Activated naive CD4-positive, alpha-beta T cell treated with anti-CD3 and anti-CD28 coated beads for 36 hours (primary cell): ENCODE data around the gene JUND. TPM values are rescaled to one million over a fixed set of nuclear protein-coding genes. Genes with fewer than 3 reads are reported as not detected.

Experiments
- CTCF ChIA-PET: fragments of 350-600 bp; sonication (Branson Sonifier 250); formaldehyde crosslinking; loops from one replicate; lab custom pipeline; 2021; ENCODE audit warnings: antibody characterized with exemption; lab: Charles Lee
- DNase-seq: peaks from one replicate; pipeline ENCODE4 v3.0.0-alpha.2; 2020
- H3K27ac Mint-ChIP-seq: one replicate; pipeline ENCODE4 v1.8.0; 2021; ENCODE audit warnings: mild to moderate bottlenecking, mixed read lengths
- H3K27me3 Mint-ChIP-seq: one replicate; pipeline ENCODE4 v1.8.0; 2021; ENCODE audit warnings: low read depth, mixed read lengths
- H3K36me3 Mint-ChIP-seq: one replicate; pipeline ENCODE4 v1.8.0; 2021; ENCODE audit warnings: low read depth, mixed read lengths
- H3K4me1 Mint-ChIP-seq: one replicate; pipeline ENCODE4 v1.8.0; 2021; ENCODE audit warnings: low read depth, mixed read lengths
- H3K4me3 Mint-ChIP-seq: one replicate; pipeline ENCODE4 v1.8.0; 2021; ENCODE audit warnings: mild to moderate bottlenecking, moderate library complexity, mixed read lengths
- H3K9me3 Mint-ChIP-seq: one replicate; pipeline ENCODE4 v1.8.0; 2021; ENCODE audit warnings: mixed read lengths
- intact Hi-C: fragments of 100-400 bp; cut with micrococcal nuclease; formaldehyde crosslinking; loops from one replicate; pipeline ENCODE4 v1.15.1; 2023
- total RNA-seq, 2 experiments: library from RNA; stranded (reverse); gene quantifications; one replicate each; pipeline ENCODE4 v1.2.3, GENCODE V29; 2021

Gene JUND
- total RNA-seq, 2 experiments from 2014 or later, result 87.9 to 105 TPM

GRCh38 chr19:18263324-18264136 is 17.9 kb downstream of the JUND start:
- no peak for DNase-seq

GRCh38 chr19:18262917-18263316 is 18.5 kb downstream of the JUND start:
- Mint-ChIP-seq H3K4me3 (no peak overlapping the region), H3K27ac (no peak overlapping the region), H3K4me1 (no peaks in the 10 kb centered on the region), H3K36me3 (no peaks in the 10 kb centered on the region), H3K9me3 (no peaks in the 10 kb centered on the region), H3K27me3 (no peaks in the 10 kb centered on the region)
- CTCF ChIA-PET, result interaction anchor here (1.0 to 3.5 kb wide), 6 partner anchors 9 to 150 kb away, joined by 3 to 13 read pairs (median 4); no protein-coding TSS in a partner anchor
- intact Hi-C loops, result no loop called here
- no peak for DNase-seq

More at GRCh38 chr19:18263324-18264136, 17.9 kb downstream of the JUND start:
- H3K27ac Mint-ChIP-seq, result no peak overlapping the region
- H3K4me1 Mint-ChIP-seq, result no peaks in the 10 kb centered on the region
- CTCF ChIA-PET, result interaction anchor here (1.0 to 3.5 kb wide), 6 partner anchors 9 to 151 kb away, joined by 3 to 13 read pairs (median 4); no protein-coding TSS in a partner anchor
- H3K4me3 Mint-ChIP-seq, result no peak overlapping the region
- intact Hi-C loops, result no loop called here
- no peaks in the 10 kb centered on the region for H3K9me3 Mint-ChIP-seq
- H3K36me3 Mint-ChIP-seq, result no peaks in the 10 kb centered on the region
- no peaks in the 10 kb centered on the region for H3K27me3 Mint-ChIP-seq

GRCh38 chr19:18262144-18262543 is 19.3 kb downstream of the JUND start:
- H3K9me3 Mint-ChIP-seq, result no peaks in the 10 kb centered on the region
- CTCF ChIA-PET, result interaction anchor here (0.6 to 3.5 kb wide), 6 partner anchors 10 to 149 kb away, joined by 3 to 13 read pairs (median 4); no protein-coding TSS in a partner anchor
- intact Hi-C loops, result no loop called here
- H3K27ac Mint-ChIP-seq, result no peak overlapping the region
- no peak for DNase-seq
- no peaks in the 10 kb centered on the region for H3K4me1 Mint-ChIP-seq
- H3K27me3 Mint-ChIP-seq, result no peaks in the 10 kb centered on the region
- no peaks in the 10 kb centered on the region for H3K36me3 Mint-ChIP-seq
- no peak overlapping the region for H3K4me3 Mint-ChIP-seq

GRCh38 chr19:18261474-18261873 is 19.9 kb downstream of the JUND start:
- CTCF ChIA-PET, result interaction anchor here (0.6 to 3.5 kb wide), 6 partner anchors 9 to 67 kb away, joined by 3 to 13 read pairs (median 4); no protein-coding TSS in a partner anchor
- no peaks in the 10 kb centered on the region for H3K4me1 Mint-ChIP-seq
- DNase-seq, result no peak
- H3K27me3 Mint-ChIP-seq, result no peaks in the 10 kb centered on the region
- no peak overlapping the region for H3K27ac Mint-ChIP-seq
- no peak overlapping the region for H3K4me3 Mint-ChIP-seq
- no peaks in the 10 kb centered on the region for H3K36me3 Mint-ChIP-seq
- no peaks in the 10 kb centered on the region for H3K9me3 Mint-ChIP-seq
- intact Hi-C loops, result no loop called here

GRCh38 chr19:18259893-18260292 is 21.5 kb downstream of the JUND start:
- CTCF ChIA-PET, result interaction anchor here (1.2 to 1.7 kb wide), 2 partner anchors 19 to 69 kb away, joined by 5 to 6 read pairs; no protein-coding TSS in a partner anchor
- intact Hi-C loops, result no loop called here
- Mint-ChIP-seq H3K4me1 (no peaks in the 10 kb centered on the region), H3K36me3 (no peaks in the 10 kb centered on the region), H3K4me3 (no peak overlapping the region), H3K27me3 (peaks cover 3% of the 10 kb centered on the region), H3K27ac (no peak overlapping the region), H3K9me3 (no peaks in the 10 kb centered on the region)
- DNase-seq, result no peak

- H3K4me1 Mint-ChIP-seq, result no peaks in the 10 kb centered on the region
- no peak overlapping the region for H3K27ac Mint-ChIP-seq
- no peak overlapping the region for H3K4me3 Mint-ChIP-seq
- H3K27me3 Mint-ChIP-seq, result peaks cover 13% of the 10 kb centered on the region
- no peaks in the 10 kb centered on the region for H3K9me3 Mint-ChIP-seq
- CTCF ChIA-PET, result interaction anchor here (1.6 to 1.8 kb wide), 2 partner anchors 21 to 71 kb away, joined by 3 to 8 read pairs; no protein-coding TSS in a partner anchor
- no peak for DNase-seq
- no peaks in the 10 kb centered on the region for H3K36me3 Mint-ChIP-seq
- intact Hi-C loops, result no loop called here
Observed at GRCh38 chr19:18257503-18258470, 23.6 kb downstream of the JUND start.

GRCh38 chr19:18254546-18255503 is 26.6 kb downstream of the JUND start:
- Mint-ChIP-seq H3K4me1 (peaks cover 2% of the 10 kb centered on the region), H3K36me3 (no peaks in the 10 kb centered on the region), H3K27me3 (peaks cover 23% of the 10 kb centered on the region), H3K4me3 (no peak overlapping the region), H3K9me3 (no peaks in the 10 kb centered on the region), H3K27ac (no peak overlapping the region)
- CTCF ChIA-PET, result interaction anchor here (0.6 to 6.3 kb wide), 14 partner anchors 8 to 317 kb away, joined by 3 to 117 read pairs (median 4); partner anchors contain the start of gene RAB3A
- intact Hi-C loops, result no loop called here
- no peak for DNase-seq

GRCh38 chr19:18253716-18254115 is 27.7 kb downstream of the JUND start:
- Mint-ChIP-seq H3K4me1 (peaks cover 2% of the 10 kb centered on the region), H3K27me3 (peaks cover 23% of the 10 kb centered on the region), H3K9me3 (no peaks in the 10 kb centered on the region), H3K4me3 (no peak overlapping the region), H3K27ac (no peak overlapping the region), H3K36me3 (no peaks in the 10 kb centered on the region)
- intact Hi-C loops, result loop anchor here (2.0 kb wide), 1 partner anchor 191 kb away; no protein-coding TSS in a partner anchor
- no peak for DNase-seq
- CTCF ChIA-PET, result interaction anchor here (0.9 to 6.3 kb wide), 10 partner anchors 8 to 316 kb away, joined by 3 to 117 read pairs (median 4); partner anchors contain the start of genes IQCN, MPV17L2 and RAB3A

GRCh38 chr19:18253130-18253529 is 28.3 kb downstream of the JUND start:
- H3K27ac Mint-ChIP-seq, result no peak overlapping the region

GRCh38 chr19:18252370-18252717 is 29.1 kb downstream of the JUND start:
- H3K36me3 Mint-ChIP-seq, result no peaks in the 10 kb centered on the region
- intact Hi-C loops, result loop anchor here (1.0 to 2.0 kb wide), 5 partner anchors 44 to 190 kb away; partner anchors contain the start of gene RAB3A
- CTCF ChIA-PET, result interaction anchor here (0.6 to 6.3 kb wide), 30 partner anchors 9 to 191 kb away, joined by 3 to 117 read pairs (median 4); partner anchors contain the start of genes IQCN, MPV17L2 and RAB3A
- no peak overlapping the region for H3K27ac Mint-ChIP-seq
- peaks cover 2% of the 10 kb centered on the region for H3K4me1 Mint-ChIP-seq
- no peak overlapping the region for H3K4me3 Mint-ChIP-seq
- no peak for DNase-seq
- H3K9me3 Mint-ChIP-seq, result no peaks in the 10 kb centered on the region
- peaks cover 23% of the 10 kb centered on the region for H3K27me3 Mint-ChIP-seq

More at GRCh38 chr19:18253130-18253529, 28.3 kb downstream of the JUND start:
- DNase-seq, result no peak
- Mint-ChIP-seq H3K27me3 (peaks cover 23% of the 10 kb centered on the region), H3K4me3 (no peak overlapping the region), H3K9me3 (no peaks in the 10 kb centered on the region), H3K4me1 (peaks cover 2% of the 10 kb centered on the region), H3K36me3 (no peaks in the 10 kb centered on the region)
- CTCF ChIA-PET, result interaction anchor here (0.9 to 6.3 kb wide), 14 partner anchors 9 to 192 kb away, joined by 3 to 117 read pairs (median 5); partner anchors contain the start of genes IQCN, MPV17L2 and RAB3A
- intact Hi-C loops, result loop anchor here (2.0 kb wide), 1 partner anchor 190 kb away; no protein-coding TSS in a partner anchor
